K562 (cell line): ENCODE results near the gene PARP11. TPM values are rescaled to one million over a fixed set of nuclear protein-coding genes. Genes with fewer than 3 reads are reported as not detected.

Source experiments
- REST ChIP-seq, 2 experiments: fragments of 450-650 bp; formaldehyde crosslinking in 1 of 2; IDR thresholded peaks; 2 replicates each; pipeline versions ENCODE4 v1.4.0 to v1.6.1; 2014 to 2020; ENCODE audit warnings: mild to moderate bottlenecking in 2 of 2, borderline replicate concordance in 1 of 2, low read depth in 1 of 2
- TCF7L2 ChIP-seq: fragments of 150-350 bp; IDR thresholded peaks from 2 replicates; pipeline ENCODE4 v1.6.1; 2016; ENCODE audit warnings: low read depth, mild to moderate bottlenecking, low read length, moderate library complexity
- polyA plus RNA-seq, 8 experiments: library from polyadenylated mRNA; depleted of rRNA in 4 of 8; stranded (reverse) in 5 of 8; unstranded in 3 of 8; fragments of >200 nt; fragmentation: Nextera tagmentation in 2 of 8; fragmentation: Illumina TruSeq in 1 of 8; extraction: Ambion mirVana in 2 of 8; extraction: Trizol in 1 of 8; gene quantifications; 2 replicates each; pipeline versions ENCODE4 v1.2.1 to v1.2.3, GENCODE V29; 2011 to 2014; ENCODE audit warnings: inconsistent platforms in 1 of 8, missing spikeins in 1 of 8
- total RNA-seq, 7 experiments: library from RNA; depleted of rRNA in 6 of 7; stranded (reverse); fragments of >200 nt in 6 of 7; fragmentation: Illumina TruSeq in 2 of 7; extraction: Trizol in 2 of 7; gene quantifications; 2 replicates each; pipeline versions ENCODE4 v1.2.1 to v1.2.3, GENCODE V29; 2011 to 2021; ENCODE audit warnings: low replicate concordance in 1 of 7

The PARP11 gene
- total and polyA plus RNA-seq, 9 of the 15 experiments (the other 6 are each of a cell fraction or from before 2014, with no cell fraction given), result 0.40 to 2.5 (median 1.4) TPM

GRCh38 chr12:3872800-3873636 lies at the start of gene PARP11 (continued):
- TF ChIP-seq REST (IDR thresholded peaks at IDR 0.05; ENCODE audit: borderline replicate concordance) (no peak), REST (CRISPR knock-in tag; IDR thresholded peaks at IDR 0.05; ENCODE audit: low read depth) (no peak), TCF7L2 (no peak)
